ENCODE results near the gene RSBN1.

DNA sequence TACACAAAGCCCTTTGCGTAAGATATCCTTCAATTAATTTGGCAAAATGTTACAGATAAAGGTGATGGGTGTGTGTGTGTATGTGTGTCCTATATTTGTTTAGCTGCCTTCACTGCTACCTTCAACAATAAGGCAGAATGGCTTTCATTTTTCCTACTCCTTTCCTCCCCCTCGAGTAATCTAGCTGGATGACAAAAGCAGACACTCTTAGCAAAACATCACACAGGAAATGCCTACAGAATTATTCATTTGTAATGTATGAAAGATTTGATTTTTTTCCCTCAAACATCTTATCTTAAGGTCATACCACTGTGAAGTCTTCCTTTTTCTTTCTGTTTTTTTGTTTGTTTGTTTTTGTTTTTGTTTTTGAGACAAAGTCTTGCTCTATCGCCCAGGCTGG, 48.6 kb upstream of the RSBN1 start:
- TF ChIP-seq, protein P1, sequence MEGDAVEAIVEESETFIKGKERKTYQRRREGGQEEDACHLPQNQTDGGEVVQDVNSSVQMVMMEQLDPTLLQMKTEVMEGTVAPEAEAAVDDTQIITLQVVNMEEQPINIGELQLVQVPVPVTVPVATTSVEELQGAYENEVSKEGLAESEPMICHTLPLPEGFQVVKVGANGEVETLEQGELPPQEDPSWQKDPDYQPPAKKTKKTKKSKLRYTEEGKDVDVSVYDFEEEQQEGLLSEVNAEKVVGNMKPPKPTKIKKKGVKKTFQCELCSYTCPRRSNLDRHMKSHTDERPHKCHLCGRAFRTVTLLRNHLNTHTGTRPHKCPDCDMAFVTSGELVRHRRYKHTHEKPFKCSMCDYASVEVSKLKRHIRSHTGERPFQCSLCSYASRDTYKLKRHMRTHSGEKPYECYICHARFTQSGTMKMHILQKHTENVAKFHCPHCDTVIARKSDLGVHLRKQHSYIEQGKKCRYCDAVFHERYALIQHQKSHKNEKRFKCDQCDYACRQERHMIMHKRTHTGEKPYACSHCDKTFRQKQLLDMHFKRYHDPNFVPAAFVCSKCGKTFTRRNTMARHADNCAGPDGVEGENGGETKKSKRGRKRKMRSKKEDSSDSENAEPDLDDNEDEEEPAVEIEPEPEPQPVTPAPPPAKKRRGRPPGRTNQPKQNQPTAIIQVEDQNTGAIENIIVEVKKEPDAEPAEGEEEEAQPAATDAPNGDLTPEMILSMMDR (conservative IDR thresholded peaks at IDR 0.05 in 1 of 2, IDR thresholded peaks at IDR 0.05 in 1 of 2; ENCODE audit: extremely low read depth in 1 of 2, insufficient read depth in 1 of 2, low read depth in 1 of 2, low read length in 2 of 2): no peak
- TF ChIP-seq EZH2 (IDR thresholded peaks at IDR 0.05; ENCODE audit: borderline replicate concordance, low read length): no peak
